GM21367 (cell line): Measurements from ENCODE around the gene TTLL5.

Source experiments
- ATAC-seq: cut with Tn5 transposase; IDR thresholded peaks from one replicate; pipeline ENCODE4 v1.9.1; 2021; ENCODE audit not compliant: unreplicated experiment

TTLL5 gene

GRCh38 chr14:75726321-75726720, 65.3 kb downstream of the TTLL5 start:
- ATAC-seq = no peak

DNA sequence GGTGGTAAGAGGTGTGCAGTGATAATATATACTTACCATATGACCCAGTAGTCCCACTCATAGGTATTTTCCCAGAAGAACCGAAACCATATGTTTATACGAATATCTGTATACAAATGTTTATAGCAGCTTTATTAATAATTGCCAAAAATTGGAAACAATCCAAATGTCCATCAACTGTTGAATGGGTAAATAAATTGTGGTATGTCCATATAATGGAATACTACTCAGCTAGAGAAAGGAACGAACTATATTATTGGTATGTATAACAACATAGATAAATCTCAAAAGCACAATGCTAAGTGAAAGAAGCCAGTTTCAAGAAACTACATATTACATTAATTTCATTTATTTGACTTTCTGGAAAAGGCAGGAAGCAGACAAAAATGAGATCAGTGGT, 66.1 kb downstream of the TTLL5 start:
- no peak for ATAC-seq

- no peak for ATAC-seq
Measured at GRCh38 chr14:75732888-75733287, 71.8 kb downstream of the TTLL5 start.

DNA sequence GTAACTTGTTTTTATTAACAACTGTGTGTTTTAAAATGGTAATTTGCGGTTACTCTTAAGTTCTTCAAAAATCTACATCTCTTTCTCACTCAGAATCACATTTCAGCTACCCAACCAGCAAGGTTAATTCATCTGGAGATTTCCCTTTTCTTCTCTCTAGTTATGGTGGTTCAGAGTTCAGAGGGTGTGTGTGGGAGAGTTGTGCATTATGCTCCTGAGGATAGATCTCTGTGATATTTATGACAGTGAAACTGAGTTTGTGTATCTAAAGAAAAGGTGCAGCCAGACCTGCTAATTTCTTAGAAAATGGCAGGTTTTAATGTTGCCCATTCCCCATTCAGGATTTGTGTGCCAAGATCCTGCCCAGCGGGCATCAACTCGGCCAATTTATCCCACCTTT, 73.8 kb downstream of the TTLL5 start:
- no peak for ATAC-seq

DNA sequence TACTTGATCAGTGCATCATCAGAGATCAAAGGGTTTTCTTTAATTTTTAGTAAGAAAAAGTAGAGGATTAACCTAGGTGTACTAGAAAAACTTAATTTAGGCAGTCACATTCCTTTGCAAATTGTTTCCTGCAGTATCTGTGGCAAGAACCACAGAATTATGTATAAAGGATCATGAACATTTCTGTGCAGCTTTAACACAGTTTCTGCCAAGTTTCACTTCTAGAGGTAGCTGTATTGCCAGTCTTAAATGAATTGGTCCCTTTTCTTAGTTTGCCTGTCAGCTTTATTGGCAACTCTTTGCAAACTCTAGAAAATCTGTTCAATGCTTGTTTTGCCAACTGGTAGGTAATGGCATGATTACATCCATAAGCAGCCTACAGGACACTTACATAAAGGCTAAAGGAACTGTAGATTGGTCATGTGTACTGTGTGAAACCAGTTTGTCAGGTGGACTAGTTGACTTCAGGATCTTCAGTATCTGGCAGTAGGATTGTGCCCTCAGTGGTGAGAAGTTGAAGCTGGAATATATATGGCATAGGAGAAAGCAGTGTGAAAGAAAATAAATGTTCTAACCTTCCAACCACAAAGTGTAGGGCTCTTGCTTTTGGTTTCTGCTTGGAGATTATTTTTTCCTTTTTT, 75.9 kb downstream of the TTLL5 start:
- no peak for ATAC-seq

DNA sequence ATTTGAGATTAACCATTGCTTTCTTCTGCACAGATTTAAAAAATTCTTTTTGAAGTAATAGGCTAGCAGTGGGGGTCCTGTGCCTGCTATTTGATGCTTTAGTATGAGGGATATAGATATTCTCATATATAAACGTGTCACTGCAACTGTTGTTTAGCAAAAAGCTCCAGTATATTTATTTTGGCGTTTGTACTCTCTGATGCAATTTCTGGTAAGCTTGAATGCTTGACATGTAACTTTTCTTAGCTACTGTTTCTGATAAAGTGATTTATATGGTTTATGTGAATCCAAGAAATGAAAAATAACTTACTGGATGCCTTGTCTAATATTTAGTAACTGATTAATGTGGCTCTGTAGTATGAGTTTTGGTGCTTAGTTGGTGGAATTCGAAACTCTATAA, 77.1 kb downstream of the TTLL5 start:
- no peak for ATAC-seq

DNA sequence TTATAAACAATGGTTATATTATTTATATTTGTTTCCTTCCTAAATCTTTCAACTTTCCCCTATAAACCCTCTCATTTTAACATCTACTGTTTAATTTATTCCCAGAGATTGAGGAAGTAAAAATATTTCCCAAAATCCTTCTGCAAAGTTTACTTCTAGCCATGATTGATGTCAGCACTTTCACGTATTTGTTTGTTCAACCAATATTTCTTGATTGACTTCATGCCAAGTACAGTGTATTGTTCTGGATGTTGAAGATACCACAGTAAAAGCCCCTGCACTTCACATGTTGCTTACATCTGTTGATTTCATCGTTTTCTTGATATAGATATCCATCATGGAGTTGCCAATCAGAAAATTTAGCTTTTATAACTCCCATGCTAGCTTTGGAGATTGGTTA, 81.8 kb downstream of the TTLL5 start:
- no peak for ATAC-seq

GRCh38 chr14:75747899-75748298, 86.9 kb downstream of the TTLL5 start:
- no peak for ATAC-seq

GRCh38 chr14:75748336-75748735, 87.3 kb downstream of the TTLL5 start:
- ATAC-seq = no peak

DNA sequence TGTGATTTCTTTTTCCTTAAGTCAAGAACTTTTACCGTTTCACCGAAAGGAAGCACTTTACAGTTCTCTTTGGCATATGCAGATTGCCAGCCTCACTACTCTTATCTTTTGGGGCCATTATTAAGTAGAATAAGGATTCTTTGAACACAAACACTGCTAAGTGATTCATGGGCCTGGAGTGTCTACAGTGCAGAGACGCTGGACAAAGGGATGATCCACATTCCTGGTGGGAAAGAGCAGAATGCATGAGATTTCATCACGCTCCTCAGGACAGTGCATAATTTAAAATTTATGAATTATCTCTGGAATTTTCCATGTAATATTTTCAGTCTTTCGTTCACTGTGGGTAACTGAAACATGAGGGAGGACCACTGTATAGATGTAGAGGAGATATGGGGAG, 90.2 kb downstream of the TTLL5 start:
- no peak for ATAC-seq

DNA sequence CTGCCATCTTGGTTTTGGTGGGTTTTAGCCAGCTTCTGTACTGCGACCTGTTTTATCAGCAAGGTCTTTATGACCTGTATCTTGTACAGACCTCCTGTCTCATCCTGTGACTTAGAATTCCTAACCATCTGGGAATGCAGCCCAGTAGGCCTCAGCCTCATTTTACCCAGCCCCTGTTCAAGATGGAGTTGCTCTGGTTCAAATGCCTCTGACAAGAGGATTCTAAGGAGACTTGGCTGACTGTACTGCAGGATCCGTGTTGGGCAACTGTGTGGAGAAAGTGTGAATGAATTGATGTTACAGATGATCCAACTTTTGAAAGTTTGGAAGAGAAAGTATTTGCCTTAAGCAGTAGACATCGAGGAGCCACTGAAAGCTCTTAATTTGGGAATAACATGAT, 91.0 kb downstream of the TTLL5 start:
- no peak for ATAC-seq

DNA sequence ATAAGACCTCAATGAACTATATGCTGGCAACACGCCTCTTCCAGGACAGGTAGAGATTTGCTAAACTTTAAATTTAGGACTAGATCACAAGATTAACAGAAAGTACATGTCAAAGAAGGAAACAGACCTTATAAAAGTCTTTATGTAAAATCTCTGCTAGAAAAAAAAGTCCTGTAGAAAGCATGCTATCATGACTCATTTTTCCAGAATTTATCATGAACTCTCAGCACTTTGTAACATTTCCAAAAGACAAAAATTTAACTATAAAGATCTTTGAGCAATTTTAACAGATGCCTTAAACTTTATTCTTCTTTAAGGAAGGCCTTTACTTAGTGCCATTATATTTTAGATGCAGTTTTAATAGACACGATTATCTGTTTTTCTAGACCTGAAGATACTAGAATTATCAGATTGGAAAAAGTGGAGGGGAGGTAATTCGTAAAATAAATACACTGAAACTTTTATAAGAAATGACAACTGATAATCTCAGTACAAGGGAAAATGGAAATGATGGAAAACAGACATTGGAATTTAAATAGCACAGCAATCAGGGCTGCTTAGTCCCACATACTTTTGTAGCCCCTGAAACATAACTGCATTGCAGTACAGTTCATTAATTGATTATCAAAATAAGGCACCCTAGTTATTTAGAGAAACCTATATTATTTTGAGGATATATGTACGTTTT, 92.0 kb downstream of the TTLL5 start:
- no peak for ATAC-seq

GRCh38 chr14:75753696-75754095, 92.7 kb downstream of the TTLL5 start:
- ATAC-seq = no peak

DNA sequence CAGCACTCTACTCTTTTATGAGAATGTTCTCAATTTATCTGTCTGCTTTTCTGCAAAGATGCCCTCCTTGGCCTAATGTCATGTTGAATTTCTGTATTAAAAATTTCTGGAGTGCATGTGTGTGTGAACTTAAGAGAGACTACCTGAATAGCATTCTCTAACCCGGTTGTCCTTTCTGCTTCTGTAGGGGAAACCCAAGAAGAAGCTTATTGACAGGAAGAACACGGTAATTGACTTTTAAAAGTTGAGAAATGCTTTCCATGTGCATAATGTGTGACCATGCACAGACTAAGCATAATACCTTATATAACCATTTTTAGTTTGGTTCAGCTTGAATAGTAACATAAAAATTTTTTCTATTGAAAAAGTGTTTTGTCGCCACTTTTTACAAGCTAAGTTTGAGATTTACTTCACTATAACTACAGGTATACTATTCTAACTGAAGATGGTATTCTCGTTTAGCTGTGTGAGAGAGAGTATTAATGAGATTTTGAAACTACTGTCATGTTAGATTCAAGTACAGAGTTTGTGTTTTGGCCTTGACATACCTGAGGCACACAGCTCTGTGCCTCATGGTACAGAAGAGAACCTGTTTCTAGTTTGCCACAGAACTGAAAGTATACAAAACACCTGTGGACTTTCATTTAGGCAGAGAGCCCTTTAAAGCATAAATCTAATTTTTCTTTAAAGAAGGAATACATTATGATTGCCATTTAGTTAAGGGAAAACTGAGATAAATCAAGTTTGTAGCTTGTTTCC, 96.8 kb downstream of the TTLL5 start:
- ATAC-seq = no peak

DNA sequence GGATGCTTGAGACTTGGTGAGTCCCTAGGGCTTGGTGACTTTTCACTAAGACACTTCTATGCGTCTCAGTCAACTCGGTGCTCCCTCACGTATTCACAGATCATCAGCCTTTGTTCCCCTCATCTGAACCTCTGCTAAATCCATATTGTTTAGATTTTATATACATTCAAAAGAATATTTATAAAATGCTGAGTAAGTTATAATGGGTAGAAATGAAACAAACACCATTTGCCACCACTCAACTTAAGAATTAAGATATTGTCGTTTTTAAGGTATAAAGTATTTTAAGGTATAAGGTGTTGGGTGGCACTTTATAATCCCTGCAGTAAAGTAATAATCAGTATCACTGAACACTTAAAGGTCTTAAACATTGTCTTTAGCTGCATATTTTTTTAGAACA, 103.0 kb downstream of the TTLL5 start:
- ATAC-seq = no peak

DNA sequence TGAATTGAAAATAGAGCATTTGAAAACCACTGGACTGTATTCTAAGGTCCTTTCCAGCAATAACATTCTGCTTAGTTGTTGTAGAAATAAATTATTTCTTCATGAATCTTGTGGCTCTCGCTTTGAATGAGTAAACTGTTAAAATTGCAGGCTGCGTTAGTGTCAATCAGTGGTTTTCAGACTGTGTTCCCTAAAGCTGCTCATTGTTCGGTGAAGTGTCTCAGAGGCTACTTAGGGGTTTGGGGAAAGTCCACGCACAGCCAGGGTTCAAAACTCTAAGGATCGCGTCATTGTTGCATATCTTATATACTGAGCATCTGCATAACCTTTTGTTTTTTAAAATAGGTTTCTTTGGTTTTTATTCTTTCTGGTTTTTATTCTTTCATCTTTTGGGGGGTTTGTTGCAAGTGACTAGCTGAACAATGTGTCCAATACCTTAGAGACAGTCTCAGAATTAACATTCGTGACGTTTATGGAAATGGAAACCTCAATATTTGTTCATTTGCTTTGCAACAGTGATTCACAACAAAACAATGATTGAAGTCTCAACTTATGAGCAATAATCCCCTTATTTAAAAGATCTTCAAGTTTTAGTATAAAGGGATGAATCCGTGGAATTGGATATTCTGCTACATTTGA, 108.1 kb downstream of the TTLL5 start:
- ATAC-seq = no peak

- no peak for ATAC-seq
Measured at GRCh38 chr14:75770635-75771034, 109.6 kb downstream of the TTLL5 start.

GRCh38 chr14:75771595-75771994, 110.5 kb downstream of the TTLL5 start:
- ATAC-seq = no peak

GRCh38 chr14:75773046-75773445, 112.0 kb downstream of the TTLL5 start:
- ATAC-seq = no peak

DNA sequence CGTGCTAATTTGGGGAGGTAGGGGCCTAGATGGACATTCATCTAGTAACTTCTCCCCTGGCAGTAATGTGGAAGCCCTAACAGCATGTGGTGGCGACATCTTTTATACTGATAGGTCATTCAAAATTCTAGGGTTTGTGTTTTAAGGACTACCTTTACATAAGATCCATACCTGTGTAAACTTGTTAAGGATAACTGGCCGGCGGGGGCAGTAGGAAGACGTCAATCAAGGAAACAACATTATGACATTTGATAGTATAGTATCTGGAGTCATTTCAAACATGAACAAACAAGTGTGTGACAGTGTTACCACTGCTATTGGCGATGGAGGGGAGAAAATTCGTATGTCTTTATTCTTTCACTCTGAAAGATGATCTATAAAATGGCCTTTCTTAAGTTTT, 120.0 kb downstream of the TTLL5 start:
- no peak for ATAC-seq

DNA sequence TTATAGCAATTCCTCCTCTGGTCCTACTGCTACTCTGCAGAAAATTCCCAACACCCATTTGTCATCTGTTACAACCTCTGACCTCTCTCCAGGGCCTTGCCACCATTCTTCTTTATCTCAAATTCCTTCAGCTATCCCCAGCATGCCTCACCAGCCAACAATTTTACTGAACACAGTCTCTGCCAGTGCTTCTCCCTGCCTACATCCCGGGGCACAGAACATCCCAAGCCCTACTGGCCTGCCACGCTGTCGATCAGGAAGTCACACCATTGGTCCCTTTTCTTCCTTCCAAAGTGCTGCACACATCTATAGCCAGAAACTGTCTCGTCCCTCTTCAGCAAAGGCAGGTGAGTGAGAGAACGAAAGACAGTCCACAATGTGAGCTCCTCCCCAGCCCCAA, 122.1 kb downstream of the TTLL5 start:
- ATAC-seq = no peak
